Mammary epithelial cell (primary cell): ENCODE data around the gene STAB1.

Source experiments
- CTCF ChIP-seq, 2 donors: IDR thresholded peaks in 1 of 2; conservative IDR thresholded peaks in 1 of 2; 2 replicates each; pipeline ENCODE4 v1.5.1; 2011 to 2012; ENCODE audit warnings: inconsistent platforms in 2 of 2, low read length in 2 of 2, mild to moderate bottlenecking in 2 of 2, control low read depth in 1 of 2, low read depth in 1 of 2; ENCODE audit not compliant: insufficient read depth in 1 of 2; ENCODE audit errors: extremely low read depth in 1 of 2
- EZH2 ChIP-seq: IDR thresholded peaks from 2 replicates; pipeline ENCODE4 v1.6.1; 2012; ENCODE audit warnings: low read length, inconsistent platforms, borderline replicate concordance

- TF ChIP-seq CTCF (conservative IDR thresholded peaks at IDR 0.05 in 1 of 2, IDR thresholded peaks at IDR 0.05 in 1 of 2; ENCODE audit: extremely low read depth in 1 of 2, insufficient read depth in 1 of 2, low read depth in 1 of 2, low read length in 2 of 2) (no peak), EZH2 (no peak)
Measured at GRCh38 chr3:52552089-52552488, 57.0 kb downstream of the STAB1 start.
